Bronchial epithelial cell (primary cell): ENCODE measurements around the gene GAMT. TPM values are rescaled to one million over a fixed set of nuclear protein-coding genes. Genes with fewer than 3 reads are reported as not detected.

Experiments
- DNase-seq: peaks from one replicate; pipeline ENCODE4 v3.0.0-alpha.2; 2010; ENCODE audit warnings: low read depth
- FAIRE-seq: peaks from 2 replicates; lab custom pipeline; 2011; peaks lifted over from hg19 to GRCh38; lab: Jason Lieb, UNC
- H3K27me3 ChIP-seq: 2 replicates; pipeline ENCODE4 v1.5.1; 2011; ENCODE audit warnings: low read length; ENCODE audit not compliant: control insufficient read depth, insufficient read depth
- H3K36me3 ChIP-seq: 2 replicates; pipeline ENCODE4 v1.5.1; 2011; ENCODE audit warnings: low read length; ENCODE audit not compliant: control insufficient read depth, insufficient read depth
- H3K4me3 ChIP-seq: 2 replicates; pipeline ENCODE4 v1.5.1; 2011; ENCODE audit warnings: mild to moderate bottlenecking, low read depth, low read length, control low read depth
- CTCF ChIP-seq: IDR thresholded peaks from 2 replicates; pipeline ENCODE4 v1.5.1; 2011; ENCODE audit warnings: mild to moderate bottlenecking, moderate library complexity, low read length, control low read depth, inconsistent platforms; ENCODE audit not compliant: insufficient read depth, severe bottlenecking
- total RNA-seq: library from RNA; depleted of rRNA; stranded (reverse); fragments of >200 nt; gene quantifications from 2 replicates; pipeline ENCODE4 v1.2.1, GENCODE V29; 2014

The GAMT gene
- total RNA-seq, 1 donor from 2014 or later: 6.8 TPM

DNA sequence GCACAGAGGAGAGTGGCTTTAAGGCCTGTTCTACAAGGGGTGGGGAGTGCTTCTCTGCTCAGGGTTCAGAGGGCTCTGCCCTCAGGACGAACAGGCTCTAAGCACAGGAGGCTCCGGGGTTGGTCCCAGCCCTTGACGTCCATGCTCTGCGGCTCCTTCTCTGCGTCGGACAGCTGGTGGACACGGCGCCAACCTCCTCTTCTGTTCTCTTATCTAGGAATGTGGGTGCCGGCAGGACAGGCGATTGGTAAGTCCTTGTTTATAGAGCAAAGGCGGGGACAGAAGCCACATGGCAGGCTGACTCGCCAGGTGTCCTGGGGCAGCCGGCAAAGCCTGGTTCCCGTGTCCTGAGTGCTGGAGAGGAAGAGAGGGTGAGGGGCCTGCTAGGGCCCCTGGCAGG, 28.4 kb upstream of the GAMT start:
- Histone ChIP-seq H3K4me3 (no peak overlapping the region), H3K36me3 (peaks cover 60% of the 10 kb centered on the region), H3K27me3 (no peaks in the 10 kb centered on the region)
- TF ChIP-seq CTCF: no peak
- DNase-seq (no peak), FAIRE-seq (no peak)

- no peaks in the 10 kb centered on the region for H3K27me3 ChIP-seq
- FAIRE-seq (no peak), DNase-seq (no peak)
- H3K36me3 ChIP-seq: peaks cover 59% of the 10 kb centered on the region
- no peak for TF ChIP-seq CTCF
- H3K4me3 ChIP-seq: no peak overlapping the region
Measured at GRCh38 chr19:1428738-1429391, 27.5 kb upstream of the GAMT start.

DNA sequence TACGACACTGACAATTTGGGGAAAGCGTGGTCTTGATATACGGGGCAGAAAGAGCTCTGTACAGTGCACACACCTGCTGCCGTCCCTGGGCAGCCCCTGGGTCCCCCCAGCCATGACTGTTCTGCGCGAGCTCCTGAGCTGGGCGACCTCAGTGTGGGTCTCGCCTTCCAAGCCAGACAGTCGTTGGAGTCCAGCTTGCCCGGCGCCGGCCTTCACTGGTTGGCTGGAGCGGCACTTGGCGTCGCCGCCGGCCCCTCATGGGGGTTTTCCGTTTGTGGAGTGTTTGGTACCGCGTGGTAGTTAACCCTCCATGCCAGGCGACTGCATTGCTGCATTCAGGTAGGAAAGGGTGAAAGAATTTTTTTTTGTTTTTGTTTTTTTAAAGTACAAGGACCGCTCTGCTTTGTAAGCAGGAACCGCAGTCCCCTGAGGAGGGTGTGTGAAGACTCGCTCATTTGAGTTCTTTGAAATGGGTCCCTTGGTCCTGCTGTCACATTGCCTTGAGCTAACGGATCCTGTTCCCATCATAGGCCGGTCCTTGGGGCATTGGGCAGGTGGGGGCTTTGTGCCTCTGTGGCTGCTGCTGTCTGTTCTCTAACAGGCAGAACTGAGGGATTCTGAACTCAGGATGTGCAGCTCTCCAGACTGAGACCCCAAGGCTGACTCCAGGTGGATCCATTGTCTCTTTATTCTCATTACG, 26.0 kb upstream of the GAMT start:
- TF ChIP-seq CTCF: no peak
- Histone ChIP-seq H3K36me3 (peaks cover 51% of the 10 kb centered on the region), H3K4me3 (no peak overlapping the region), H3K27me3 (no peaks in the 10 kb centered on the region)
- DNase-seq (no peak), FAIRE-seq (no peak)

DNA sequence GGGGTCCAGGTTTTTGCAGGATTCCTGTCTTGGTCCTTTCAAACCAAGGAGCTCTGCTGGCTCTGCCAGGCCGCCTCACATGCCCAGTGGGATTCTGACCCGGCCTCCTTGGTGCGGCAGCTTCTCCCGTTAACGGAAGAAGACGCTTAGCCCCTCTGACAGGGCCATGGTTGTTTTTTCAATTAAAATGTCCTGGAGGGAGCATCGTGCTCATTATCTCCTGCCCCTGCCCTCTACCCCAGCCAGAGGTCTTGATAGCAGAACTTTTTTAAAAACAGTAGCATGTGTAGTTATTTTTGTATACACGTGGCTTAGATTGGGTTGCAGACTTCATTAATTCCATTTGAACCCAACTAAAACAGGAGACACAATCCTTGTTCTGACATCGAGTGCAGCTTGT, 25.4 kb upstream of the GAMT start:
- TF ChIP-seq CTCF: no peak
- Histone ChIP-seq H3K4me3 (no peak overlapping the region), H3K36me3 (peaks cover 48% of the 10 kb centered on the region), H3K27me3 (no peaks in the 10 kb centered on the region)
- no peak for FAIRE-seq
- DNase-seq: no peak

DNA sequence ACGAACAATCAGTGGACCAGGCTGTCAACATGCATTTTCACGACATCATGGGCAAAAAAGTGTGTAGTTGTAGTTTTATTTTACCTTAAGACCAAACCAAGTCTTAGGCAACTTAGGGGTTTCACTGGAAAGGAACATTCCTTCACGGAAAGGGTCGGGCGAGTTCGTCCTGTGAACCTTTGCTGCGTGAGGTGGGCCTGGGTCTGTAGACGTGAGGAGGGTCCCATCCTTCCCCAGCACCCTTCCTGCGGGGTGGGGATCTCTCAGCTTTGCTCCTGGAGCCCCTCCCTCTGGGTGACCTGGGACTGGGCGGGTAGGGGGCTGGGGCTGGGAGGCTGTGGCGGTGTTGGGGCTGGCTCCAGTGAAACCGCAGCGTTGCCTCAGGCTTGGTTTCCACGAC, 24.6 kb upstream of the GAMT start:
- no peak for FAIRE-seq
- Histone ChIP-seq H3K4me3 (no peak overlapping the region), H3K27me3 (no peaks in the 10 kb centered on the region), H3K36me3 (peaks cover 49% of the 10 kb centered on the region)
- no peak for TF ChIP-seq CTCF
- DNase-seq: no peak
